ENCODE measurements around the gene DENND1B. TPM values are rescaled to one million over a fixed set of nuclear protein-coding genes. Genes with fewer than 3 reads are reported as not detected.

Gene DENND1B
- total RNA-seq, 2 donors from 2014 or later: 12.2 to 17.1 TPM

DNA sequence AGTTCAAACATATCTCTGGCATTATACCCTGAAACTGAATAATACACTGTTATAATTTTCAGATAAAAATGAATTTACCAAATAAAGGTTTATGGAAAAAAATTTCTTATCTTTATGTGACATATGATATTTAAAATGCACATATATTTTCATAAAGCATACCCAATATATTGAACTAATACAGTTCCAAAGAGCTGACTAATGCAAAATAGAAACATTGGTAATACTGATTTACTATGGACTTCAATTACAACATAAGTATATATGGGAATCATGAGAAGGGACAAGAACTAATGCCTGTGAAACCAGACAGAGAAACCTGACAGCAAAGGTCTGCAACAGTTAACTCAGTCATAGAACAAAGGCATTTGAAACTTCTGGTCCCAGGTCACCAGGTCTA, 153.5 kb downstream of the DENND1B start:
- Mint-ChIP-seq H3K9me3 (peaks cover 4% of the 10 kb centered on the region), H3K4me3 (no peak overlapping the region), H3K27me3 (no peaks in the 10 kb centered on the region), H3K36me3 (ENCODE audit: low read depth) (peaks cover 27% of the 10 kb centered on the region), H3K27ac (no peak overlapping the region), H3K4me1 (peaks cover 4% of the 10 kb centered on the region)
- no peak for ATAC-seq (replicated peaks)

DNA sequence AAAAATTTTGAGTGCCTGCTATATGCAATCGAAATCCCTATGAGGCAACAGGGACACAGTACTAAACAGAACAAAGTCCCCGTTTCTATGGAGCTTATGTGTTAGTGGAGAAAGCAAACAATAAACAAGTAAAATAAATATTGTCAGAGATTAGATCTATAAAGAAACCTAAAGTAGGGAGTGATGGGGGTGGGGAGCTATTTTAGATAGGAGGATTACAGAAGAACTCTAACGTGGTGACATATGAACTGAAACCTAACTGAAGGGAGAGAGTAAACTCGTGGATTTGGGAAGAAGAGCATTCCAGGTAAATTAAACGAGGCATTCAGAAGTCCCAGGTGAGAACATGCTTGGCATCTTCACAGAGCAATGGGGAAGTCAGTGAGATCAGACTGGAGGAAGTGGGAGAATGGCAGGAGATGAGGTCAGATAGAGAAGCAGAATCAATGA, 154.5 kb downstream of the DENND1B start:
- no peak for ATAC-seq (replicated peaks)
- Mint-ChIP-seq H3K9me3 (no peaks in the 10 kb centered on the region), H3K4me3 (no peak overlapping the region), H3K27ac (no peak overlapping the region), H3K27me3 (no peaks in the 10 kb centered on the region), H3K4me1 (peaks cover 4% of the 10 kb centered on the region), H3K36me3 (ENCODE audit: low read depth) (peaks cover 28% of the 10 kb centered on the region)

DNA sequence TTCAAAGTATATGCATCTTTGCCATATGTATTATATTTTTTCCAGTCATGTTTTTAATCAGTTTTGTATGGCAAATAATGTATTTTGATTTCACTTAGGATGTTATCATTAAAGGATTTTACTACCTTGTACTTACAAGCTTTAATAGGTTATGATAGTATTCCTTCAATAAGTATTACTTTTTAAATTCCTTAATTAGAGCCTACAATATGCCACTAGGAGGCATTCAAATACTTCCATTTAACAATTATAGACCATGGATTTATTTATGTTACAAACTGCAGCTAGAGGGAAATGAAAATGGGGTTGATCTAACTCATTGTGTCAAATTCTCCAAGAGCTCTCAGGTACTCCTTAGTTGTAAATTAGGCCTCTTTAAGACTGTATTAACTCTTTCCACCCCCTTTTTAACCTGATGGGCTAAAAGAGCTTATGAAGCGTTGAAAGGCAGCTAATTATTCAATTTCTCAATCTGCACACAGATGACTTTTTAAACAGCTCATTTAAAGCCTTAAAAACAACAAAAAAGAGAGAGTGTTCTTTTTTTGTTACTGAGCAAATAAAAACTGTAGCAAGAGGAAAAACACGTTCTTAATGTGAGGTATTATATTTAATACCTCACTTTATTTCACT, 156.2 kb downstream of the DENND1B start:
- H3K27me3 Mint-ChIP-seq: no peaks in the 10 kb centered on the region
- peaks cover 4% of the 10 kb centered on the region for H3K4me1 Mint-ChIP-seq
- H3K4me3 Mint-ChIP-seq: no peak overlapping the region
- H3K27ac Mint-ChIP-seq: no peak overlapping the region
- peaks cover 31% of the 10 kb centered on the region for H3K36me3 Mint-ChIP-seq (ENCODE audit: low read depth)
- no peak for ATAC-seq (replicated peaks)
- H3K9me3 Mint-ChIP-seq: no peaks in the 10 kb centered on the region

DNA sequence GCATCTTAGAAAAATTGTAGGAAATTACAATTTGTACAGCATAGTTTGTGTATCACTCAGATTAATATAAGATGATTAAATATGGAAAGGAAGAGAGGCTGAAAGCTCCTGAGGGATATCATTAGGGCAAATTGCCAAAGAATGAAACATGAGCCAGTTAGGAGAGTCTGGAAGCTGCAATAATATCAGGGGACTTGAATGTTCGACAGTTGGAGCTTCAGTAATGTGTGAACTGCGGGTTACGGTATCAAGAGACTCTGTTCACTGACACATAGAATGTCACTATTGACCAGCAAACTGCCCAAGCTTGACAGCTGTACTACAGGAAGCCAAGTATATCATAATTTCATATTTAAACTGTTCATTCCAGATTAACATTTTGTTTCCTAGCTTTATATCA, 157.2 kb downstream of the DENND1B start:
- no peak overlapping the region for H3K27ac Mint-ChIP-seq
- H3K4me1 Mint-ChIP-seq: peaks cover 4% of the 10 kb centered on the region
- H3K36me3 Mint-ChIP-seq (ENCODE audit: low read depth): peaks cover 36% of the 10 kb centered on the region
- H3K9me3 Mint-ChIP-seq: no peaks in the 10 kb centered on the region
- no peaks in the 10 kb centered on the region for H3K27me3 Mint-ChIP-seq
- no peak for ATAC-seq (replicated peaks)
- H3K4me3 Mint-ChIP-seq: no peak overlapping the region

DNA sequence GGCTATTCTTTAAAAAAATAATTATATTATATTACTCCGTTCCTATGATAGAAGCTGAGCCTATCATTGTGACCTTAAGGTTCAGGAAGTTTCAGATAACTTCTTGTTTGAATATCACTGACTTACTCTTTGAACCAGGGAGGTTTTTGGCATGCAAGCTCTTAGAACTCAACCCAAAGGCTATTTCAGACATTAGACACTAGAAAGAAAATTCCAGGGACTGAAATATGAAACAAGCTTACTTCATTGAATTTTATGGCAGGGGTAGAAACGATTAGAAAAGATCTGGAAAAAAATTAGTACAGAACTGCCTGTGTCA, 159.6 kb downstream of the DENND1B start:
- ATAC-seq (replicated peaks): no peak
- peaks cover under 1% of the 10 kb centered on the region for H3K4me1 Mint-ChIP-seq
- H3K4me3 Mint-ChIP-seq: no peak overlapping the region
- H3K36me3 Mint-ChIP-seq (ENCODE audit: low read depth): peaks cover 33% of the 10 kb centered on the region
- no peaks in the 10 kb centered on the region for H3K9me3 Mint-ChIP-seq
- no peaks in the 10 kb centered on the region for H3K27me3 Mint-ChIP-seq
- H3K27ac Mint-ChIP-seq: no peak overlapping the region

DNA sequence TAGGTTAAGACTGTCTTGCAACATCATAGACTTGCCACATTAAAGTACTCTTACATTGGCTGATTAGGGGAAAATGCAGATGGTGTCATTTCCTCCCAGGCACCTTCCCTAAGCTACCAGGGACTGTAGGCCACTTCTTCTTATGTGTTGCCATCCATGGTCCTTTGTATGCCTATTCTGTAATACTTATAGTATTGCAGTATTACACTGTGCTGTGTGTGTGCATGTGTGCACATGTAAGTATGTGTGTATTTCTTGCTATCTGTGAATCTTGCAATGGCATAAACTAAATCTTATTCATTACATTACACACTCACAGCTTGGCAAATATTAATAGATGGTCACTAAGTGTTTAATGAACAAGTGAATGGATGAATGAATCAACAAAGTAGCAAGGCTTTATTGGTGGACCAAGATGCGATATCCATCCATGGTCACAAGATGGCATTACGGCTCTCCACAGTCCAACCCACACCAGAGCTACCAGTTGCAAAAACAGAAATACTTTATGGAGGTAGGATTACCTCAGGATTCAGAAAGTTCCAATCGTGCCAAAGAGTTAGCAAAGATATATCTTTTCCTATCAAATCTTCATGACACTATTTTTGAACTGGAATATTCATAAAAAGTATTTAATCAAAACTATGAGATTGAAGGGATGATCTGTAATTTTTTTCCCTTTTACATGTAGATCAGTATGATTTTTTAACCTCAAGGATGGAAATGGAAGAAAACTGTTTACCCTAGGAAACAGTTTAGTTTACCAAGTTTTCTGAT, 160.2 kb downstream of the DENND1B start:
- Mint-ChIP-seq H3K27me3 (no peaks in the 10 kb centered on the region), H3K4me1 (no peaks in the 10 kb centered on the region)

DNA sequence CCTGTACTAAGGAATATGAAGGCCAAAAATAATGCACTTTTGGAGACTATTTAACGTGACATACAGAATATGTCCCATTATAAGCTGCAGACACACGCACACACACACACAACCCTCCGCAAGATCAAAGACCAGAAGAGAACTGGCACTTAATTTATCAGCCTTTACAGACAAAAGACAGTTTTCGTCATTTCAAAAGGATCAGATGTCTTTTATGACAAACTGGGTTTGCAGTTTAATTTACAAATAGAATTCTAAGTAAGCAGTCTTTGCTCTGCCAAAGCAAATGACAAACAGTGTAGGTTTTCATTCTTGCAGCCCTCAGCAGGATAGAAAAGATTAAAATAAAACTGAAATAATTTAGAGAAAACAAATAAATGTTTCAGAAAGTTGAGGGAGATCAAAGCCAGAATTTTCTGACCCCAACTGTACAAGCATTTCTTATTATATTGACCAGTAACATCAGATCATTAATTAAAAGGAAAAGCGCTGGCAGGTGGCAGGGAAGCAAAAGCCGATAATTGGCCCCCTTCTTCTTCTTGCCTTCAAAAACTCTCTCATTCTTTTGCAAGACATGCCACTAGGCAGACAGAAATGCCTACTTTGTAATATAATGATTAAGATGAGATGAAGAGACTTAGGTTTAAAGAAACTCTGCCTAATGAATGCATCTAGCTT, 169.0 kb downstream of the DENND1B start:
- Mint-ChIP-seq H3K9me3 (no peaks in the 10 kb centered on the region), H3K27ac (no peak overlapping the region), H3K4me1 (peaks cover 2% of the 10 kb centered on the region), H3K27me3 (no peaks in the 10 kb centered on the region), H3K36me3 (ENCODE audit: low read depth) (peaks cover 2% of the 10 kb centered on the region), H3K4me3 (no peak overlapping the region)
- ATAC-seq (replicated peaks): no peak

More for the DNA sequence above, 160.2 kb downstream of the DENND1B start:
- peak; percentile 62 for ATAC-seq (replicated peaks)
- Mint-ChIP-seq H3K36me3 (ENCODE audit: low read depth) (peaks cover 32% of the 10 kb centered on the region), H3K4me3 (no peak overlapping the region), H3K27ac (no peak overlapping the region), H3K9me3 (no peaks in the 10 kb centered on the region)

DNA sequence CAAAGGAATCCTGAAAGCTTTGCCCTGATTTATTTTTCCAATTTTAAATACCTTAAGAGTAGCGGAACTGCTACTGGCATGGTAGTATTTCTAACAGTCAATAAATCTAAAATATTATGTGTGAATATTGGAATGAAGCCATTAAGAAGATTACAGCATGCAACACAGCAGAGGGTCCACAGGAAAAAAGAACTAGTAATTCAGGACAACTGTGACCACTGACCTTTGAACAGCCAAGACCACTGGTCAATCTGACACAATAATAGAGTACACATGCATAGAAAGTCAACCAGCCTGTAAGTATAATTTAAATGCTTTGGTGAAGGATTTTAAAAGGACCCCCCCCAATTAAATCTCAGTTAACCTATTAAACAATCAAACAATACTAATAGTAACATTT, 171.0 kb downstream of the DENND1B start:
- H3K4me1 Mint-ChIP-seq: peaks cover 8% of the 10 kb centered on the region
- H3K4me3 Mint-ChIP-seq: no peak overlapping the region
- H3K9me3 Mint-ChIP-seq: no peaks in the 10 kb centered on the region
- no peaks in the 10 kb centered on the region for H3K27me3 Mint-ChIP-seq
- ATAC-seq (replicated peaks): no peak
- H3K36me3 Mint-ChIP-seq (ENCODE audit: low read depth): peaks cover 8% of the 10 kb centered on the region
- H3K27ac Mint-ChIP-seq: no peak overlapping the region

DNA sequence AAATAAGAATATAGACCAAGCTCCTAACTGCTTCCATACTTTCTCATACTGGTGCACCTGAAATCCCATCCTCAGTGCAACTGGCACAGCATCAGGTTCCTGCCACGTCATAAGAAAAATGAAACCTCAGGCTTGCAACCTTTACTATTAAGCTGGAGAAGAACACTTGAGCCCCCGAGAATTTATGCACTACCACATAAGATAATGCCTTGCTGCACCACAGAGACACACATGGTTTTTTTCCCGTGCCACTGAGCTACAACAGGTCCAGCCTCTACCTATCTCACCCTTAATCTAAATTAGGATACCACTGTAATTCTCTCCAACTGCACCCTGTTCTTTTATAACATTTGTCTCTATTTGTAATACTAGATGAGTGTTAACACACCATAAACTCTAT, 174.5 kb downstream of the DENND1B start:
- Mint-ChIP-seq H3K36me3 (ENCODE audit: low read depth) (peaks cover 9% of the 10 kb centered on the region), H3K4me3 (no peak overlapping the region), H3K27me3 (no peaks in the 10 kb centered on the region), H3K27ac (no peak overlapping the region), H3K4me1 (peaks cover 8% of the 10 kb centered on the region), H3K9me3 (no peaks in the 10 kb centered on the region)
- no peak for ATAC-seq (replicated peaks)

DNA sequence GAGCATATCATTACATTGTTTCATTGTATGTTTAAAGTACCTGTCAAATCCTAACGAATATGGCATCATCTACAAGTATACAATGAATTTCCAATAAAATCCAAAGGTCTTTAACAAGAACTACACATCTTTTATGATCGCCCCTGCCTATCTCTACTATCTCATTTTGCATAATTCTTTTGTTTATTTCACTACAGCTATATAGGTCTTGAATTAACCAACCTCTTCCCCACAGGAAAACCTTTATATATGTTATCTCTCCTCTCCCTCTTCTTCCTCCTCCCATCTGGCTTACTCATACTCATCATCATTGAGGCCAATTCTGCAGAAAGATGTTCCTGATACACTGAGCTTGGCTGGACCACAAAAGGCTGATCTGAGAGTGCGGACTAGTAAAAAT, 175.5 kb downstream of the DENND1B start:
- no peak overlapping the region for H3K4me3 Mint-ChIP-seq
- no peak overlapping the region for H3K27ac Mint-ChIP-seq
- H3K4me1 Mint-ChIP-seq: peaks cover 8% of the 10 kb centered on the region
- H3K9me3 Mint-ChIP-seq: no peaks in the 10 kb centered on the region
- no peaks in the 10 kb centered on the region for H3K27me3 Mint-ChIP-seq
- no peak for ATAC-seq (replicated peaks)
- peaks cover 18% of the 10 kb centered on the region for H3K36me3 Mint-ChIP-seq (ENCODE audit: low read depth)

DNA sequence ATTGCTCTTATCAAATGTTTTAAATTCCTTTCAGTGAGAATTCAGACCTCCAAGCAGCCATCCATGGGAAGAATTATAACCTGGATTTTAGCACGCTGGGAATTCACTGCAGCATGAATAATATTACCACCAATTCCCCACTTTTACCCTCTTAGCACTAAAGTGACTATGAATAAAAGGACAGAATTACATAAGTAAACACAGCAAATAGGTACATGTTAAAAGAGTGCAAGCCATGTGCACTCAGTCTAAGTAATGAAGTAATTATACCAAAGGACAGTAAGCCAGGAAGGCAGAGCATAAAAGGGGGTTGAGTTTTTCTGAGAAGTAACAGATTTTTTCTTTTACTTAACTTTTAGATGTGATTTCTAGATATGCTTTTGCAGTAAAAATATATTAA, 176.3 kb downstream of the DENND1B start:
- Mint-ChIP-seq H3K9me3 (no peaks in the 10 kb centered on the region), H3K36me3 (ENCODE audit: low read depth) (peaks cover 27% of the 10 kb centered on the region), H3K27ac (no peak overlapping the region), H3K4me3 (no peak overlapping the region), H3K27me3 (no peaks in the 10 kb centered on the region), H3K4me1 (peaks cover 8% of the 10 kb centered on the region)
- no peak for ATAC-seq (replicated peaks)

DNA sequence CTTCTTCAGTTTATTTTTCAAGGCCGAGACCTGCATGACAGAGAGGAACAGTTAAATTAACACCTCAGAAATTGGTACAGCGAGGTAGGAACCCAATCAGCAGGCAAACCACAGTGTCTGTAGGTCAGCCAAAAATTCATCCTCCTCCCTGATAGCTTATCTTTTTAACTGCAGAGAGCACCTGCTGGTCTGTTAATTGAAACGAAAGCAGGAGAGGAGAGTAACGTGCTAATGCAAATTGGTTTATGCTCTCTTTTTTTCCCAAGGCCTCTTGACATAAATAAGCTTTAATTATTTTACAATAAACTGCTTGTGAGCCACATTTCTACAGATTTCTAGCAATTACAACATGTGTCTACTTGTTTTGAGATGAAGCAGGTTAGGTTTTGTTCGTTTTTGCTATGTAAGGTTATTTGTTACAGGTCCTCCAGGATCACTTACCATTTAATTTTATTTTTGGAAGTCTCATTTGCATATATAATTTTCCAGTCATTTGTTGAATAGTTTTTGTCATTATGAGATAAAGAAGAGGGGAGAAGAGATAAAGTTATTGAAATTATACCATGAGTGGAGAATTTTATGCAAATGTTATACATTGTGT, 179.9 kb downstream of the DENND1B start:
- Mint-ChIP-seq H3K4me3 (no peak overlapping the region), H3K27me3 (no peaks in the 10 kb centered on the region), H3K27ac (no peak overlapping the region), H3K36me3 (ENCODE audit: low read depth) (peaks cover 41% of the 10 kb centered on the region), H3K9me3 (no peaks in the 10 kb centered on the region), H3K4me1 (no peaks in the 10 kb centered on the region)
- no peak for ATAC-seq (replicated peaks)

DNA sequence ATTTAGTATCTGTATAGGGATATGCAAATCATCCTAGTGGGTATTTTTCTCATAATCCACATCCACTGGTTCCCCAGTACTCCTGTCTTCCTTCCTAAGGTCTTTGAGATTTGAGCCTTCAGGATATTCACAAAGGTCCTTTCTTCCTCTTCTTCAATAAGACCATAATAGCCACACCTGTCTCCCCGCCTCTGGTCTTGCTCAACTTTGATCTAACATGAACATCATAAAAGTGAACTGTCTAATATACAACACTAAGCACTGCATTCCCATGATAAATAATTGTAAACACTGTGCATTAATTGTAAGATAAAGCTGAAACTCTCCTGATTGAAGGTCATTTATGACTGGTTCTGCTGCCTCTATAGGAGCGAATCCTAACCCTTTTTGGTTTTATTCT, 184.6 kb downstream of the DENND1B start:
- Mint-ChIP-seq H3K27ac (no peak overlapping the region), H3K9me3 (no peaks in the 10 kb centered on the region), H3K4me3 (no peak overlapping the region), H3K27me3 (no peaks in the 10 kb centered on the region), H3K36me3 (ENCODE audit: low read depth) (peaks cover 45% of the 10 kb centered on the region), H3K4me1 (no peaks in the 10 kb centered on the region)
- no peak for ATAC-seq (replicated peaks)

DNA sequence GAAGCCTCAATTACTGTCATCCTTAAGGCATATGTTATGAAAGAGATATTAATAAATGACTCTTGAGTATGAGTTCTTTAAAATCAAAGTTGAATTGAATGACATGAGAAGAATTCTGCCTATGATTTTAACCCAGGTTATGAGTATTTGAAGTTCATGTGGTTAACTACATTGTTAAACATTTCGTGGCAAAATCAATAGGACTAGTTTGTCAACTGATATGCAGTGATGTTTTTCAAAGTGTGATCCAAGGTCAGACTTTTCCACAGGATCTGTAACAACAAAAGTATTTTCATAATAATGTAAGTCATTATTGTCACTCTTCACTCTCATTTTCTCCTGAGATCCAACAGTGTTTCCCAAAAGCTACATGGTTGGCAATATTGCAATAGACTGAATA, 189.5 kb downstream of the DENND1B start:
- Mint-ChIP-seq H3K36me3 (ENCODE audit: low read depth) (peaks cover 38% of the 10 kb centered on the region), H3K4me3 (no peak overlapping the region), H3K4me1 (no peaks in the 10 kb centered on the region), H3K27me3 (no peaks in the 10 kb centered on the region), H3K27ac (no peak overlapping the region), H3K9me3 (no peaks in the 10 kb centered on the region)
- ATAC-seq (replicated peaks): no peak

DNA sequence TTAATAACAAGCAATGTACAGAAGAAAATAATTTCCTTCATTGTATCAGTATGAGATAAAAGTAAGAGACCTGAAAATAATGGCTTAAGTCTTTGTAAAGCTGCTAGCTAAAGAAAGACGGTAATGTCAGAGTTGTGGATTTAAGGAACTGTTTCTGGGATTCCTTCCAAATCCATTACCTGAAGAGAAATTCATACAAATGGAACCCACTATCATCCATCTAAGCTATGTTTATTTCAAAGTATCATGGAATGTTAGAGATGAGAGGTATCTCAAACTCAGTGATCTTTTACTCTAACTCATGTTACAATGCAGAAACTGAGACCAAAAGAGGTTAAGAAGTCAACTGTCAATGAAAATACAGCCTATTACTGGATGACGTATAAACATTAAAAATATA, 197.7 kb downstream of the DENND1B start:
- Mint-ChIP-seq H3K9me3 (no peaks in the 10 kb centered on the region), H3K4me1 (no peaks in the 10 kb centered on the region), H3K36me3 (ENCODE audit: low read depth) (peaks cover 79% of the 10 kb centered on the region), H3K27ac (no peak overlapping the region), H3K27me3 (no peaks in the 10 kb centered on the region), H3K4me3 (no peak overlapping the region)
- no peak for ATAC-seq (replicated peaks)
